Esophagus muscularis mucosa (tissue), 4 donors: ENCODE data around the gene TMEM9B. TPM values are rescaled to one million over a fixed set of nuclear protein-coding genes. Genes with fewer than 3 reads are reported as not detected.

Experiments
- DNase-seq: peaks from one replicate; pipeline ENCODE4 v3.0.0-alpha.2; 2017; ENCODE audit errors: extremely low spot score
- H3K27ac ChIP-seq, 4 donors: fragments of 200-600 bp; sonication (generic); replicated peaks in 1 of 4; 1 replicate in 3 of 4; 2 replicates in 1 of 4; pipeline ENCODE4 v1.5.1; 2016 to 2019; ENCODE audit warnings: mild to moderate bottlenecking in 1 of 4
- H3K27me3 ChIP-seq, 4 donors: fragments of 200-600 bp; sonication (generic); one replicate each; pipeline versions ENCODE4 v1.5.1 to v1.6.0; 2016 to 2019
- H3K36me3 ChIP-seq, 4 donors: fragments of 200-600 bp; sonication (generic); one replicate each; pipeline ENCODE4 v1.5.1; 2016 to 2019
- H3K4me1 ChIP-seq, 4 donors: fragments of 200-600 bp; sonication (generic); one replicate each; pipeline ENCODE4 v1.5.1; 2016 to 2019
- H3K4me3 ChIP-seq, 4 donors: fragments of 200-600 bp; sonication (generic); 1 replicate in 2 of 4; 2 replicates in 2 of 4; pipeline ENCODE4 v1.5.1; 2016 to 2019; ENCODE audit warnings: mild to moderate bottlenecking in 4 of 4, moderate library complexity in 1 of 4
- H3K9me3 ChIP-seq, 4 donors: fragments of 200-600 bp; sonication (generic); 1 replicate in 3 of 4; 2 replicates in 1 of 4; pipeline ENCODE4 v1.5.1; 2016 to 2019
- EP300 ChIP-seq: sonication (generic); formaldehyde crosslinking; IDR thresholded peaks from one replicate; pipeline ENCODE4 v1.6.1; 2017; ENCODE audit warnings: antibody characterized with exemption
- POLR2A ChIP-seq: fragments of 450-650 bp; IDR thresholded peaks from one replicate; pipeline ENCODE4 v1.6.1; 2017; ENCODE audit warnings: antibody characterized with exemption, moderate library complexity, mild to moderate bottlenecking, low read depth
- POLR2AphosphoS5 ChIP-seq, 2 donors: sonication (generic); formaldehyde crosslinking; IDR thresholded peaks; one replicate each; pipeline ENCODE4 v1.6.1; 2017; ENCODE audit warnings: antibody characterized with exemption in 2 of 2
- WGBS: methylation state at CpG from one replicate; pipeline ENCODE4 v1.1.5; 2018; 5-methylcytosine and 5-hydroxymethylcytosine counted together
- intact Hi-C: fragments of 100-400 bp; cut with DNase I; formaldehyde crosslinking; loops from one replicate; pipeline ENCODE4 v1.15.1; 2023
- total RNA-seq, 4 donors: library from RNA; depleted of rRNA; stranded (reverse); fragments of >200 nt; gene quantifications; one replicate each; pipeline versions ENCODE4 v1.1.0 to v1.2.1, GENCODE V29; 2016
- TF ChIP-seq, protein P1 (sequence below), 3 experiments: fragments of 200-600 bp in 2 of 3; fragments of 450-650 bp in 1 of 3; sonication (generic) in 2 of 3; IDR thresholded peaks; one replicate each; pipeline ENCODE4 v1.5.1; 2017 to 2019; ENCODE audit warnings: antibody characterized with exemption in 3 of 3, mild to moderate bottlenecking in 2 of 3, moderate library complexity in 1 of 3

Gene TMEM9B
- total RNA-seq, 4 donors from 2014 or later, result 13.3 to 24.4 (median 20.5) TPM

DNA sequence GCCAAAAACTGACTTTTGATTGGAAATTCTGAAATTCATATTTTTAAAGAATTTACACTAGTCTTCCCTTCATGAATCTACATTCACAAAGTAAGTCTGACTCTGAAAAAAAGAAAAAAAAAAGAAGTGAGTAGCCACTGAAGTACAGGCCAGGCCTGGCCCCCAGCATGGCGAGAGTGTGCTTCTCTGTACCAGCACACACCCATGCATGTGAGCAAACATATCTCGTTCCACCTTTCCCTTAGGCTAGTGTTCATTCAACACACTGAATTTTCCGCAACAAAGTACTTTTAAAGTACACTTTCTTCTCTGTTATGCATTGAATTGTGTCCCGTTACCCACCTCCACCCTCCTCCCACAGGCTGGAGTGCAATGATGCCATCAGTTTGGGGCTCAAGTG, 36.0 kb downstream of the TMEM9B start:
- intact Hi-C loops, result no loop called here
- TF ChIP-seq POLR2A, result no peak
- TF ChIP-seq POLR2AphosphoS5 (IDR thresholded peaks at IDR 0.05), result no peak
- H3K27me3 ChIP-seq, result no peaks in the 10 kb centered on the region
- no peaks in the 10 kb centered on the region for H3K4me1 ChIP-seq
- peaks cover under 1 to 24% (median 14%) of the 10 kb centered on the region in 4 donors for H3K36me3 ChIP-seq
- 90% methylated on average over 4 of the region's 4 CpGs for WGBS
- DNase-seq, result no peak
- no peak overlapping the region for H3K27ac ChIP-seq
- no peak overlapping the region for H3K4me3 ChIP-seq
- no peaks in the 10 kb centered on the region for H3K9me3 ChIP-seq

DNA sequence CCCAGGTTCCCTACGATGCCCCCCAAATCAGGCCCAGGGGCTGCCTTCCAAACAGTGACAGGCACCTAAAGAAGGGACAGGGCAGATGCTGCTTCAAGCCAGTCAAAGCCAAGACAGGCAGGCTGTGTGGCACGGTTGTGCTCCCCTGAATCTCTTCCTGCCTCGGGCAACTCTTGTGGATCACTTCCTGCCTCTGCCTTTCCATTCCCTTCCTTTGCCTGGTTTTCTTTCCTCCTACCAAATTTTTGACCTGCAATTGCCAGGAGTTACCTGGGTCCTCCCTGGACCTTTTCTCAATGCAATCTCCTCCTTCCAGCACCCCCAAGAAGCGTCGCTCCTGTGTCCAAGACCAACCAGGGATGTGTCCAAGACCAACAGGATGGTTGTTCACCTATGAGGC, 37.0 kb downstream of the TMEM9B start:
- Histone ChIP-seq H3K27ac (no peak overlapping the region), H3K4me3 (no peak overlapping the region), H3K9me3 (no peaks in the 10 kb centered on the region), H3K36me3 (peaks cover 9 to 34% (median 24%) of the 10 kb centered on the region in 4 donors), H3K27me3 (no peaks in the 10 kb centered on the region), H3K4me1 (no peaks in the 10 kb centered on the region)
- 78% methylated on average over 4 of the region's 5 CpGs for WGBS
- TF ChIP-seq POLR2A (no peak), EP300 (no peak)
- DNase-seq, result no peak
- intact Hi-C loops, result no loop called here

GRCh38 chr11:8926236-8926635, 38.0 kb downstream of the TMEM9B start:
- no peaks in the 10 kb centered on the region for H3K4me1 ChIP-seq
- WGBS, result 96% methylated on average over 5 of the region's 5 CpGs
- DNase-seq, result peak; percentile 82
- TF ChIP-seq, protein P1, sequence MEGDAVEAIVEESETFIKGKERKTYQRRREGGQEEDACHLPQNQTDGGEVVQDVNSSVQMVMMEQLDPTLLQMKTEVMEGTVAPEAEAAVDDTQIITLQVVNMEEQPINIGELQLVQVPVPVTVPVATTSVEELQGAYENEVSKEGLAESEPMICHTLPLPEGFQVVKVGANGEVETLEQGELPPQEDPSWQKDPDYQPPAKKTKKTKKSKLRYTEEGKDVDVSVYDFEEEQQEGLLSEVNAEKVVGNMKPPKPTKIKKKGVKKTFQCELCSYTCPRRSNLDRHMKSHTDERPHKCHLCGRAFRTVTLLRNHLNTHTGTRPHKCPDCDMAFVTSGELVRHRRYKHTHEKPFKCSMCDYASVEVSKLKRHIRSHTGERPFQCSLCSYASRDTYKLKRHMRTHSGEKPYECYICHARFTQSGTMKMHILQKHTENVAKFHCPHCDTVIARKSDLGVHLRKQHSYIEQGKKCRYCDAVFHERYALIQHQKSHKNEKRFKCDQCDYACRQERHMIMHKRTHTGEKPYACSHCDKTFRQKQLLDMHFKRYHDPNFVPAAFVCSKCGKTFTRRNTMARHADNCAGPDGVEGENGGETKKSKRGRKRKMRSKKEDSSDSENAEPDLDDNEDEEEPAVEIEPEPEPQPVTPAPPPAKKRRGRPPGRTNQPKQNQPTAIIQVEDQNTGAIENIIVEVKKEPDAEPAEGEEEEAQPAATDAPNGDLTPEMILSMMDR (IDR thresholded peaks at IDR 0.05), result no peak
- TF ChIP-seq EP300 (no peak), POLR2AphosphoS5 (IDR thresholded peaks at IDR 0.05) (no peak), POLR2A (no peak)
- intact Hi-C loops, result no loop called here
- no peak overlapping the region for H3K4me3 ChIP-seq
- H3K27me3 ChIP-seq, result no peaks in the 10 kb centered on the region
- H3K36me3 ChIP-seq, result peaks cover 19 to 44% (median 34%) of the 10 kb centered on the region in 4 donors
- H3K27ac ChIP-seq, result no peak overlapping the region
- H3K9me3 ChIP-seq, result no peaks in the 10 kb centered on the region

DNA sequence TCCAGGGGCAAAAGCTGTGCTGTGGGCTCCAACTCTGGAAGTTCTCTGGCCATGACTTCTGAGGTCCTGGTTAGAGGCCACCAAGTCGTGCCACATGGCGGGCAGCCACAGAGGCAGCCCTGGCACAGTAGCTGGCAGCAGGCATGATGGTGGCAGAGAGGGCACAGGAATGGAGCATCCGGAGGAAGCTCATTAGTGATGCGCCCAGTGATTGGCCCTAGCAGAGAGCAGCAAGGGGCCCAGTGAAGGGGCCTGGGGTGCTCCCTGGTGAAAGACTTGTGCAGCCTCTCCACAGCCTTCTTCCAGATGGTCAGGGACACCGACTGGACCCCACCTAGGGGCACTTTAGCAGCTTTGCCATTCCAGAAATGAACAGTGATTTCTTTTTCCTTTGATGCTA, 38.5 kb downstream of the TMEM9B start:
- peak; percentile 83 for DNase-seq
- H3K27ac ChIP-seq, result no peak overlapping the region
- intact Hi-C loops, result no loop called here
- H3K4me3 ChIP-seq, result no peak overlapping the region
- no peaks in the 10 kb centered on the region for H3K4me1 ChIP-seq
- H3K36me3 ChIP-seq, result peaks cover 23 to 49% (median 39%) of the 10 kb centered on the region in 4 donors
- H3K27me3 ChIP-seq, result no peaks in the 10 kb centered on the region
- H3K9me3 ChIP-seq, result no peaks in the 10 kb centered on the region
- WGBS, result 91% methylated on average over 4 of the region's 5 CpGs
- no peak for TF ChIP-seq POLR2AphosphoS5 (IDR thresholded peaks at IDR 0.05)
- TF ChIP-seq EP300, result no peak
- TF ChIP-seq, protein P1 (IDR thresholded peaks at IDR 0.05), result no peak
- no peak for TF ChIP-seq POLR2A

DNA sequence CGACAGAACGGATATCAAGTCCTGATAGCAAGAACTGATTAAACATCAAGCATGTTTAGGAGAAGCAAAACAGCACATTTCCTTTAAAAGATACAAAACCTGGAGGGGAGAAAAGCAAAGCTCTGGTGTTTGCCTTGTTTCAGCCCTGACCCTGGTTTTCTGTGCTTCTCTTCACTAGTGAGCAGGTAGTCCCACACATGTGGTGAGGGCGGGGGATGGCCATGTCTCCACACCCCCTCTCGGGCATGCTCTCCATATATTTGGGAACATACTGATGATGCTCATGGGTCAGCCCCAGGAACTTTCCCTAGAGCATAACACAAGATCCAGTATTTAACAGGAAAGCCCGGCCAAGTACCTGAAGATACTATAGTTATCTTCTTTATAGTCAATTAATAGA, 41.6 kb downstream of the TMEM9B start:
- 86% methylated on average over 5 of the region's 5 CpGs for WGBS
- peaks cover 41 to 75% (median 63%) of the 10 kb centered on the region in 4 donors for H3K36me3 ChIP-seq
- H3K27ac ChIP-seq, result no peak overlapping the region
- no peak for DNase-seq
- intact Hi-C loops, result no loop called here
- no peaks in the 10 kb centered on the region for H3K9me3 ChIP-seq
- no peaks in the 10 kb centered on the region for H3K27me3 ChIP-seq
- no peak overlapping the region for H3K4me3 ChIP-seq
- H3K4me1 ChIP-seq, result peaks cover 4 to 13% (median 11%) of the 10 kb centered on the region in 4 donors
- TF ChIP-seq, protein P1 (IDR thresholded peaks at IDR 0.05), result no peak
- TF ChIP-seq EP300, result no peak
- no peak for TF ChIP-seq POLR2A
- TF ChIP-seq POLR2AphosphoS5 (IDR thresholded peaks at IDR 0.05), result no peak
